ENCODE measurements around the gene KSR1. TPM values are rescaled to one million over a fixed set of nuclear protein-coding genes. Genes with fewer than 3 reads are reported as not detected.

The KSR1 gene
- total RNA-seq, 6 donors from 2014 or later = 23.0 to 94.3 (median 60.9) TPM

- ATAC-seq (ENCODE audit: low FRiP score in 2 of 2) (no peak), DNase-seq (no peak)
- WGBS, 2 donors = 95 to 97% methylated on average over 13 to 15 of the region's 15 CpGs
- Histone ChIP-seq H3K4me3 (no peak overlapping the region), H3K27ac (no peak overlapping the region), H3K9me3 (no peaks in the 10 kb centered on the region), H3K27me3 (no peaks in the 10 kb centered on the region), H3K4me1 (no peaks in the 10 kb centered on the region), H3K36me3 (peaks cover 0 to 85% (median 32%) of the 10 kb centered on the region in 4 donors)
- TF ChIP-seq POLR2A (IDR thresholded peaks at IDR 0.05) (no peak), EP300 (IDR thresholded peaks at IDR 0.05) (no peak), POLR2AphosphoS5 (IDR thresholded peaks at IDR 0.05) (no peak), CTCF (IDR thresholded peaks at IDR 0.05) (no peak)
Measured at GRCh38 chr17:27588354-27588753, 132.1 kb downstream of the KSR1 start.

- TF ChIP-seq POLR2A (IDR thresholded peaks at IDR 0.05) = no peak
- no peak for TF ChIP-seq EP300 (IDR thresholded peaks at IDR 0.05)
- no peak for TF ChIP-seq CTCF (IDR thresholded peaks at IDR 0.05)
- no peak for TF ChIP-seq POLR2AphosphoS5 (IDR thresholded peaks at IDR 0.05)
- ATAC-seq (ENCODE audit: low FRiP score in 2 of 2) = no peak
Measured at GRCh38 chr17:27590864-27591263, 134.6 kb downstream of the KSR1 start.

GRCh38 chr17:27591986-27592385, 135.7 kb downstream of the KSR1 start:
- no peaks in the 10 kb centered on the region for H3K27me3 ChIP-seq
- H3K36me3 ChIP-seq = peaks cover 0 to 68% (median 26%) of the 10 kb centered on the region in 4 donors
- no peaks in the 10 kb centered on the region for H3K4me1 ChIP-seq
- H3K9me3 ChIP-seq = no peaks in the 10 kb centered on the region
- no peak for TF ChIP-seq POLR2AphosphoS5 (IDR thresholded peaks at IDR 0.05)
- no peak for TF ChIP-seq CTCF (IDR thresholded peaks at IDR 0.05)
- no peak for TF ChIP-seq POLR2A (IDR thresholded peaks at IDR 0.05)
- TF ChIP-seq EP300 (IDR thresholded peaks at IDR 0.05) = no peak
- H3K4me3 ChIP-seq = no peak overlapping the region
- DNase-seq (no peak), ATAC-seq (ENCODE audit: low FRiP score in 2 of 2) (no peak)
- WGBS, 2 donors = 95 to 96% methylated on average over 3 of the region's 3 CpGs
- H3K27ac ChIP-seq = no peak overlapping the region

More at GRCh38 chr17:27590864-27591263, 134.6 kb downstream of the KSR1 start:
- WGBS, 2 donors = 94 to 96% methylated on average over 3 of the region's 3 CpGs
- Histone ChIP-seq H3K9me3 (no peaks in the 10 kb centered on the region), H3K27me3 (no peaks in the 10 kb centered on the region), H3K4me3 (no peak overlapping the region), H3K27ac (no peak overlapping the region), H3K4me1 (no peaks in the 10 kb centered on the region), H3K36me3 (peaks cover 0 to 78% (median 30%) of the 10 kb centered on the region in 4 donors)
- DNase-seq = no peak

GRCh38 chr17:27593232-27593856, 137.1 kb downstream of the KSR1 start:
- no peaks in the 10 kb centered on the region for H3K4me1 ChIP-seq
- ATAC-seq (ENCODE audit: low FRiP score in 2 of 2) = peak in 1 of 2 donors; percentile 18
- no peak for DNase-seq

More at GRCh38 chr17:27593232-27593856, 137.1 kb downstream of the KSR1 start:
- peaks cover 0 to 70% (median 25%) of the 10 kb centered on the region in 4 donors for H3K36me3 ChIP-seq
- H3K4me3 ChIP-seq = no peak overlapping the region
- no peak overlapping the region for H3K27ac ChIP-seq
- no peaks in the 10 kb centered on the region for H3K27me3 ChIP-seq
- no peaks in the 10 kb centered on the region for H3K9me3 ChIP-seq
- 91 to 93% methylated on average over 8 to 9 of the region's 9 CpGs for WGBS, 2 donors
- no peak for TF ChIP-seq CTCF (IDR thresholded peaks at IDR 0.05)
- TF ChIP-seq POLR2A (IDR thresholded peaks at IDR 0.05) = no peak
- no peak for TF ChIP-seq POLR2AphosphoS5 (IDR thresholded peaks at IDR 0.05)
- no peak for TF ChIP-seq EP300 (IDR thresholded peaks at IDR 0.05)

Measured in upper lobe of left lung (tissue), 6 donors.